IMR-90 (cell line): ENCODE data around the gene AMER2. TPM values are rescaled to one million over a fixed set of nuclear protein-coding genes. Genes with fewer than 3 reads are reported as not detected.

Experiments used
- ATAC-seq: fragments of 200-7000 bp; cut with Tn5 transposase; 2 replicates; pipeline ENCODE4 v1.9.1; 2020; ENCODE audit warnings: low read depth, mild to moderate bottlenecking, moderate library complexity
- BruUV-seq: library from RNA; stranded (reverse); fragments of 400-500 nt; replicated peaks from 2 replicates; lab custom pipeline; 2021; lab: Mats Ljungman, UMichigan
- CTCF ChIA-PET: fragments of 300-600 bp; formaldehyde crosslinking; extraction: SDS; loops from one replicate; lab custom pipeline; 2021; ENCODE audit warnings: antibody characterized with exemption; lab: Yijun Ruan, JAX
- POLR2A ChIA-PET: fragments of 300-600 bp; sonication (Branson Sonifier 250); formaldehyde crosslinking; loops from one replicate; lab custom pipeline; 2022; ENCODE audit warnings: antibody characterized with exemption; ENCODE audit not compliant: unreplicated experiment; lab: Charles Lee
- DNase-seq: peaks from one replicate; pipeline ENCODE4 v3.0.0; 2013
- H2AFZ ChIP-seq: replicated peaks from 2 replicates; pipeline ENCODE3; 2013; ENCODE audit warnings: low read length, mild to moderate bottlenecking; ENCODE audit not compliant: poor library complexity
- H2AK5ac ChIP-seq: 2 replicates; pipeline ENCODE4 v1.6.1; 2013; ENCODE audit warnings: low read depth, low read length, inconsistent platforms
- H2AK9ac ChIP-seq: replicated peaks from 2 replicates; pipeline ENCODE3; 2013; ENCODE audit warnings: mild to moderate bottlenecking, low read depth, low read length, moderate library complexity; ENCODE audit not compliant: poor library complexity
- H2BK120ac ChIP-seq: 2 replicates; pipeline ENCODE4 v1.6.1; 2013; ENCODE audit warnings: low read depth, low read length, inconsistent platforms
- H2BK15ac ChIP-seq: 3 replicates; pipeline ENCODE4 v1.6.1; 2013; ENCODE audit warnings: low read depth, low read length, inconsistent platforms
- H2BK20ac ChIP-seq: 2 replicates; pipeline ENCODE4 v1.6.1; 2013; ENCODE audit warnings: low read depth, mild to moderate bottlenecking, inconsistent platforms, low read length, moderate library complexity
- H2BK5ac ChIP-seq: 2 replicates; pipeline ENCODE4 v1.6.1; 2013; ENCODE audit warnings: mild to moderate bottlenecking, low read depth, low read length, inconsistent platforms; ENCODE audit not compliant: poor library complexity, severe bottlenecking
- H3K14ac ChIP-seq: replicated peaks from 2 replicates; pipeline ENCODE4 v1.6.1; 2013; ENCODE audit warnings: low read depth, low read length, inconsistent platforms
- H3K18ac ChIP-seq: 2 replicates; pipeline ENCODE4 v1.6.1; 2013; ENCODE audit warnings: low read depth, low read length, control low read depth
- H3K23ac ChIP-seq: 2 replicates; pipeline ENCODE4 v1.6.1; 2013; ENCODE audit warnings: low read depth, low read length, inconsistent platforms
- H3K27ac ChIP-seq: 2 replicates; pipeline ENCODE4 v1.5.1; 2013; ENCODE audit warnings: mild to moderate bottlenecking, control low read depth, low read length; ENCODE audit not compliant: insufficient read depth
- H3K27me3 ChIP-seq: 2 replicates; pipeline ENCODE4 v1.6.1; 2013; ENCODE audit warnings: low read length; ENCODE audit not compliant: control insufficient read depth, insufficient read depth
- H3K36me3 ChIP-seq: 2 replicates; pipeline ENCODE4 v1.6.1; 2013; ENCODE audit warnings: low read length, mixed read lengths; ENCODE audit not compliant: control insufficient read depth, insufficient read depth
- H3K4ac ChIP-seq: 2 replicates; pipeline ENCODE4 v1.6.1; 2013; ENCODE audit warnings: low read depth, low read length, inconsistent platforms
- H3K4me1 ChIP-seq: 2 replicates; pipeline ENCODE4 v1.6.1; 2013; ENCODE audit warnings: low read length, mixed read lengths; ENCODE audit not compliant: control insufficient read depth, insufficient read depth
- H3K4me2 ChIP-seq: 2 replicates; pipeline ENCODE4 v1.6.1; 2013; ENCODE audit warnings: low read depth, mild to moderate bottlenecking, control low read depth, low read length, moderate library complexity
- H3K4me3 ChIP-seq: 2 replicates; pipeline ENCODE4 v1.5.1; 2013; ENCODE audit warnings: low read depth, mild to moderate bottlenecking, control low read depth, low read length, moderate library complexity; ENCODE audit not compliant: insufficient read depth
- H3K56ac ChIP-seq: 2 replicates; pipeline ENCODE4 v1.6.1; 2013; ENCODE audit warnings: low read length, inconsistent platforms; ENCODE audit not compliant: insufficient read depth; ENCODE audit errors: extremely low read depth
- H3K79me1 ChIP-seq, 2 experiments: 2 replicates each; pipeline ENCODE4 v1.6.1; 2013; ENCODE audit warnings: low read length in 2 of 2, inconsistent platforms in 1 of 2, low read depth in 1 of 2
- H3K9ac ChIP-seq: 2 replicates; pipeline ENCODE4 v1.6.1; 2013; ENCODE audit warnings: low read depth, low read length, control low read depth
- H3K9me1 ChIP-seq: 2 replicates; pipeline ENCODE4 v1.6.1; 2013; ENCODE audit warnings: low read length, inconsistent platforms; ENCODE audit not compliant: insufficient read depth
- H3K9me3 ChIP-seq: 2 replicates; pipeline ENCODE4 v1.6.1; 2013; ENCODE audit warnings: low read length; ENCODE audit not compliant: control insufficient read depth, insufficient read depth
- H4K20me1 ChIP-seq: 2 replicates; pipeline ENCODE4 v1.6.1; 2013; ENCODE audit warnings: low read length, inconsistent platforms; ENCODE audit not compliant: insufficient read depth
- H4K5ac ChIP-seq: 2 replicates; pipeline ENCODE4 v1.6.1; 2013; ENCODE audit warnings: mild to moderate bottlenecking, low read depth, low read length, control low read depth
- H4K8ac ChIP-seq, 2 experiments: 2 replicates each; pipeline ENCODE4 v1.6.1; 2013; ENCODE audit warnings: low read depth in 2 of 2, low read length in 2 of 2, control low read depth in 1 of 2, inconsistent platforms in 1 of 2
- H4K91ac ChIP-seq: 2 replicates; pipeline ENCODE4 v1.6.1; 2013; ENCODE audit warnings: low read depth, low read length, inconsistent platforms; ENCODE audit not compliant: insufficient read depth
- BHLHE40 ChIP-seq: fragments of 150-350 bp; IDR thresholded peaks from 2 replicates; pipeline ENCODE4 v1.6.1; 2016; ENCODE audit warnings: mild to moderate bottlenecking, low read depth, low read length
- CEBPB ChIP-seq: IDR thresholded peaks from 2 replicates; pipeline ENCODE4 v1.6.1; 2012; ENCODE audit warnings: low read depth, low read length, improper control_type of control experiment
- CHD1 ChIP-seq: IDR thresholded peaks from 2 replicates; pipeline ENCODE4 v1.6.1; 2012; ENCODE audit warnings: low read depth, low read length, improper control_type of control experiment
- FOS ChIP-seq: fragments of 150-350 bp; IDR thresholded peaks from 2 replicates; pipeline ENCODE4 v1.6.1; 2016; ENCODE audit warnings: low read depth, low read length
- MAFK ChIP-seq: IDR thresholded peaks from 2 replicates; pipeline ENCODE4 v1.6.1; 2012; ENCODE audit warnings: low read depth, low read length, improper control_type of control experiment
- MAZ ChIP-seq: IDR thresholded peaks from 2 replicates; pipeline ENCODE4 v1.6.1; 2012; ENCODE audit warnings: low read depth, mild to moderate bottlenecking, low read length, improper control_type of control experiment, moderate library complexity, borderline replicate concordance
- MXI1 ChIP-seq: IDR thresholded peaks from 2 replicates; pipeline ENCODE4 v1.6.1; 2012; ENCODE audit warnings: low read depth, mild to moderate bottlenecking, low read length, moderate library complexity, borderline replicate concordance
- NFE2L2 ChIP-seq: fragments of 150-350 bp; IDR thresholded peaks from 2 replicates; pipeline ENCODE4 v1.6.1; 2016; ENCODE audit warnings: low read depth, mild to moderate bottlenecking, low read length
- POLR2A ChIP-seq: IDR thresholded peaks from 2 replicates; pipeline ENCODE4 v1.6.1; 2012; ENCODE audit warnings: mild to moderate bottlenecking, low read depth, low read length
- RAD21 ChIP-seq: IDR thresholded peaks from 2 replicates; pipeline ENCODE4 v1.6.1; 2012; ENCODE audit warnings: low read length, improper control_type of control experiment
- RCOR1 ChIP-seq: IDR thresholded peaks from 2 replicates; pipeline ENCODE4 v1.6.1; 2012; ENCODE audit warnings: mild to moderate bottlenecking, low read length, improper control_type of control experiment; ENCODE audit not compliant: insufficient replicate concordance
- RFX5 ChIP-seq: IDR thresholded peaks from 2 replicates; pipeline ENCODE4 v1.8.0; 2012; ENCODE audit warnings: low read depth, mild to moderate bottlenecking, low read length, moderate library complexity
- SMC3 ChIP-seq: fragments of 150-350 bp; IDR thresholded peaks from 2 replicates; pipeline ENCODE4 v1.6.1; 2016; ENCODE audit warnings: low read depth, mild to moderate bottlenecking, antibody characterized with exemption, low read length, moderate library complexity
- USF2 ChIP-seq: fragments of 150-350 bp; IDR thresholded peaks from 2 replicates; pipeline ENCODE4 v1.6.1; 2017; ENCODE audit warnings: mild to moderate bottlenecking, antibody characterized with exemption, low read length, low read depth
- WGBS, 2 experiments: methylation state at CpG; one replicate each; pipeline versions ENCODE4 v1.1.5 to v1.1.7; 2013; ENCODE audit warnings: missing lambda C conversion rate in 2 of 2; ENCODE audit not compliant: insufficient read length in 1 of 2; ENCODE audit errors: extremely low coverage in 2 of 2; 5-methylcytosine and 5-hydroxymethylcytosine counted together
- dilution Hi-C: fragments of 300-500 bp; cut with HindIII; formaldehyde crosslinking; loops from one replicate; pipeline ENCODE4 v1.14.3; 2018; ENCODE audit warnings: low sequenced_read_pairs; ENCODE audit not compliant: unreplicated experiment
- in situ Hi-C: fragments of 300-500 bp; cut with MboI; formaldehyde crosslinking; loops from 3 replicates; pipeline ENCODE4 v1.14.3; 2019; ENCODE audit warnings: low sequenced_read_pairs, inconsistent platforms, mixed read lengths
- intact Hi-C: fragments of 100-400 bp; cut with micrococcal nuclease; formaldehyde crosslinking; loops from 2 replicates; pipeline ENCODE4 v1.10.0; 2022
- polyA plus RNA-seq, 3 experiments: library from polyadenylated mRNA; depleted of rRNA; stranded (reverse); fragments of >200 nt; gene quantifications; 2 replicates each; pipeline ENCODE4 v1.2.3, GENCODE V29; 2012; ENCODE audit warnings: low replicate concordance in 1 of 3
- total RNA-seq: library from RNA; depleted of rRNA; stranded (reverse); fragments of >200 nt; gene quantifications from 2 replicates; pipeline ENCODE4 v1.2.3, GENCODE V29; 2012
- TF ChIP-seq, protein P1 (sequence below): conservative IDR thresholded peaks from 2 replicates; pipeline ENCODE4 v1.5.1; 2012; ENCODE audit warnings: mild to moderate bottlenecking, low read depth, low read length, improper control_type of control experiment
- TF ChIP-seq, protein P2 (sequence below): fragments of 150-350 bp; IDR thresholded peaks from 2 replicates; pipeline ENCODE4 v1.6.1; 2016; ENCODE audit warnings: low read depth, mild to moderate bottlenecking, low read length, moderate library complexity, borderline replicate concordance

The AMER2 gene
- total and polyA plus RNA-seq, 2 of the 4 experiments (the other 2 are of a cell fraction), result not detected

DNA sequence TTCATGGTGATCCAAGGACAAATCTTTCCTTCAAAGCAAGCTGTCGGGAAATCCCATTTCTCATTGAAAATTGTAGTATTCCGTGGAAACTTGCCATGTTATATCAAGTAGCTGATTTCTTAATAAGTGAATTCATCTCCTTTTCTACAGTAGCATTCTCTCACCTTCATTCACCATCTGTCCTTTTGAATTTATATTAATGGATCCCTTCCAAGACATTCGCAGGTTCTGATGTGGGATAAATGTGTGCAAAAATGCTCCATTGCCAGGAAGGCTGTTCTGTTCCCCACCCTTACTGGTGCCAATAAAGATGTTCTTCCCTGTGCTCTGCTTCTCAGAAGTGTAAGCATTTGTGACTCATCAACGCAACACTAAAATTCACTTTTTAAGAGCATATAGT, 36.2 kb downstream of the AMER2 start:
- no peaks in the 10 kb centered on the region for H3K36me3 ChIP-seq
- in situ Hi-C loops (no loop called here), intact Hi-C loops (no loop called here), dilution Hi-C loops (no loop called here)
- no TSS peak for BruUV-seq
- H3K56ac ChIP-seq, result no peak overlapping the region
- TF ChIP-seq NFE2L2, result no peak
- TF ChIP-seq SMC3, result no peak
- no peak for TF ChIP-seq CHD1
- no peak for TF ChIP-seq BHLHE40
- TF ChIP-seq RFX5, result no peak
- TF ChIP-seq, protein P1, sequence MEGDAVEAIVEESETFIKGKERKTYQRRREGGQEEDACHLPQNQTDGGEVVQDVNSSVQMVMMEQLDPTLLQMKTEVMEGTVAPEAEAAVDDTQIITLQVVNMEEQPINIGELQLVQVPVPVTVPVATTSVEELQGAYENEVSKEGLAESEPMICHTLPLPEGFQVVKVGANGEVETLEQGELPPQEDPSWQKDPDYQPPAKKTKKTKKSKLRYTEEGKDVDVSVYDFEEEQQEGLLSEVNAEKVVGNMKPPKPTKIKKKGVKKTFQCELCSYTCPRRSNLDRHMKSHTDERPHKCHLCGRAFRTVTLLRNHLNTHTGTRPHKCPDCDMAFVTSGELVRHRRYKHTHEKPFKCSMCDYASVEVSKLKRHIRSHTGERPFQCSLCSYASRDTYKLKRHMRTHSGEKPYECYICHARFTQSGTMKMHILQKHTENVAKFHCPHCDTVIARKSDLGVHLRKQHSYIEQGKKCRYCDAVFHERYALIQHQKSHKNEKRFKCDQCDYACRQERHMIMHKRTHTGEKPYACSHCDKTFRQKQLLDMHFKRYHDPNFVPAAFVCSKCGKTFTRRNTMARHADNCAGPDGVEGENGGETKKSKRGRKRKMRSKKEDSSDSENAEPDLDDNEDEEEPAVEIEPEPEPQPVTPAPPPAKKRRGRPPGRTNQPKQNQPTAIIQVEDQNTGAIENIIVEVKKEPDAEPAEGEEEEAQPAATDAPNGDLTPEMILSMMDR, result no peak
- no peak for TF ChIP-seq MAFK
- no peak for TF ChIP-seq USF2
- TF ChIP-seq MAZ, result no peak
- no peak for TF ChIP-seq RAD21
- TF ChIP-seq POLR2A, result no peak
- no peak for TF ChIP-seq RCOR1
- no peak for TF ChIP-seq FOS
- no peak for TF ChIP-seq MXI1
- TF ChIP-seq CEBPB, result no peak
- TF ChIP-seq, protein P2, sequence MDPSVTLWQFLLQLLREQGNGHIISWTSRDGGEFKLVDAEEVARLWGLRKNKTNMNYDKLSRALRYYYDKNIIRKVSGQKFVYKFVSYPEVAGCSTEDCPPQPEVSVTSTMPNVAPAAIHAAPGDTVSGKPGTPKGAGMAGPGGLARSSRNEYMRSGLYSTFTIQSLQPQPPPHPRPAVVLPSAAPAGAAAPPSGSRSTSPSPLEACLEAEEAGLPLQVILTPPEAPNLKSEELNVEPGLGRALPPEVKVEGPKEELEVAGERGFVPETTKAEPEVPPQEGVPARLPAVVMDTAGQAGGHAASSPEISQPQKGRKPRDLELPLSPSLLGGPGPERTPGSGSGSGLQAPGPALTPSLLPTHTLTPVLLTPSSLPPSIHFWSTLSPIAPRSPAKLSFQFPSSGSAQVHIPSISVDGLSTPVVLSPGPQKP, result no peak
- H4K5ac ChIP-seq, result no peak overlapping the region
- ATAC-seq (no peak), DNase-seq (no peak)
- WGBS, 2 experiments, result 71% methylated on average over 1 of the region's 4 CpGs; no CpG with 5 or more reads in 1 of the 2 experiments
- H3K4me3 ChIP-seq, result no peak overlapping the region
- no peak overlapping the region for H4K91ac ChIP-seq
- no peak overlapping the region for H3K4ac ChIP-seq
- H3K4me1 ChIP-seq, result no peaks in the 10 kb centered on the region
- H3K79me1 ChIP-seq, result no peaks in the 10 kb centered on the region
- H2AFZ ChIP-seq, result no peak overlapping the region
- no peak overlapping the region for H3K4me2 ChIP-seq
- ChIA-PET POLR2A (no interaction called here), CTCF (no interaction called here)
- H3K18ac ChIP-seq, result no peak overlapping the region
- no peaks in the 10 kb centered on the region for H3K9me1 ChIP-seq
- no peak overlapping the region for H2BK15ac ChIP-seq
- H2AK9ac ChIP-seq, result no peak overlapping the region
- no peak overlapping the region for H4K8ac ChIP-seq
- H2BK20ac ChIP-seq, result no peak overlapping the region
- peaks cover 10% of the 10 kb centered on the region for H3K27me3 ChIP-seq
- no peak overlapping the region for H3K23ac ChIP-seq
- no peak overlapping the region for H2BK5ac ChIP-seq
- no peak overlapping the region for H3K14ac ChIP-seq
- H3K9me3 ChIP-seq, result no peaks in the 10 kb centered on the region
- H2AK5ac ChIP-seq, result no peak overlapping the region
- no peak overlapping the region for H2BK120ac ChIP-seq
- H4K20me1 ChIP-seq, result no peaks in the 10 kb centered on the region
- no peak overlapping the region for H3K9ac ChIP-seq
- no peak overlapping the region for H3K27ac ChIP-seq
